Hematopoietic multipotent progenitor cell treated with erythropoietin and hydrocortisone succinate and interleukin-3 and kit ligand, for 15 days (in vitro differentiated cells): ENCODE measurements around the gene ATF7IP2.
"Not testable (repeated sequence)": the region's sequence is repeated elsewhere in the genome, so short reads cannot be mapped to it uniquely, and the experiment has no call there.

ENCODE experiments used
- DNase-seq: peaks from one replicate; pipeline ENCODE4 v3.0.0-alpha.2; 2015; ENCODE audit warnings: low spot score

ATF7IP2 gene

GRCh38 chr16:10376229-10376628 lies 9.6 kb upstream of the ATF7IP2 start:
- DNase-seq: no peak

- peak; percentile 13 for DNase-seq
Observed at GRCh38 chr16:10383626-10384025, 2.2 kb upstream of the ATF7IP2 start.

GRCh38 chr16:10386517-10387100 lies 748 bp downstream of the ATF7IP2 start:
- DNase-seq: no peak

GRCh38 chr16:10387188-10387617 lies 1.3 kb downstream of the ATF7IP2 start:
- DNase-seq: no peak

GRCh38 chr16:10388988-10389387 lies 3.1 kb downstream of the ATF7IP2 start:
- DNase-seq: no peak

GRCh38 chr16:10390330-10390729 lies 4.5 kb downstream of the ATF7IP2 start:
- no peak for DNase-seq

GRCh38 chr16:10390867-10391266 lies 5.0 kb downstream of the ATF7IP2 start:
- no peak for DNase-seq

- no peak for DNase-seq
Observed at GRCh38 chr16:10391339-10391738, 5.5 kb downstream of the ATF7IP2 start.

- DNase-seq: no peak
Observed at GRCh38 chr16:10402975-10403374, 17.1 kb downstream of the ATF7IP2 start.

- no peak for DNase-seq
Observed at GRCh38 chr16:10405386-10405939, 19.6 kb downstream of the ATF7IP2 start.

GRCh38 chr16:10408824-10409381 lies 23.0 kb downstream of the ATF7IP2 start:
- no peak for DNase-seq

- not testable (repeated sequence) for DNase-seq
Observed at GRCh38 chr16:10409713-10410112, 23.9 kb downstream of the ATF7IP2 start.

- DNase-seq: no peak
Observed at GRCh38 chr16:10410469-10410868, 24.6 kb downstream of the ATF7IP2 start.

- DNase-seq: no peak
Observed at GRCh38 chr16:10412935-10413601, 27.2 kb downstream of the ATF7IP2 start.

- DNase-seq: not testable (repeated sequence)
Observed at GRCh38 chr16:10418204-10418603, 32.3 kb downstream of the ATF7IP2 start.

GRCh38 chr16:10419701-10420100 lies 33.8 kb downstream of the ATF7IP2 start:
- DNase-seq: no peak

- DNase-seq: no peak
Observed at GRCh38 chr16:10421596-10421995, 35.7 kb downstream of the ATF7IP2 start.

GRCh38 chr16:10428433-10429168 lies 42.7 kb downstream of the ATF7IP2 start:
- no peak for DNase-seq

GRCh38 chr16:10429299-10429969 lies 43.6 kb downstream of the ATF7IP2 start:
- DNase-seq: not testable (repeated sequence)

GRCh38 chr16:10441726-10442125 lies 55.9 kb downstream of the ATF7IP2 start:
- DNase-seq: no peak

GRCh38 chr16:10447289-10447688 lies 61.4 kb downstream of the ATF7IP2 start:
- no peak for DNase-seq
